GM19193 (cell line): ENCODE data around the gene HSD17B7.

Source experiments
- POLR2A ChIP-seq: IDR thresholded peaks from 4 replicates; pipeline ENCODE4 v1.6.1; 2011; ENCODE audit not compliant: insufficient read depth, insufficient read length; ENCODE audit errors: extremely low read depth

The HSD17B7 gene

GRCh38 chr1:162823771-162824525 lies 33.4 kb downstream of the HSD17B7 start:
- TF ChIP-seq POLR2A: no peak

- no peak for TF ChIP-seq POLR2A
Measured at GRCh38 chr1:162829268-162829667, 38.8 kb downstream of the HSD17B7 start.

GRCh38 chr1:162832470-162832869 lies 42.0 kb downstream of the HSD17B7 start:
- no peak for TF ChIP-seq POLR2A

- no peak for TF ChIP-seq POLR2A
Measured at GRCh38 chr1:162835157-162835899, 44.8 kb downstream of the HSD17B7 start.

GRCh38 chr1:162838863-162839262 lies 48.4 kb downstream of the HSD17B7 start:
- TF ChIP-seq POLR2A: no peak

GRCh38 chr1:162840250-162840839 lies 49.8 kb downstream of the HSD17B7 start:
- no peak for TF ChIP-seq POLR2A

- TF ChIP-seq POLR2A: no peak
Measured at GRCh38 chr1:162844153-162844552, 53.7 kb downstream of the HSD17B7 start.

- TF ChIP-seq POLR2A: no peak
Measured at GRCh38 chr1:162846256-162847212, 56.0 kb downstream of the HSD17B7 start.

GRCh38 chr1:162847839-162848453 lies 57.4 kb downstream of the HSD17B7 start:
- TF ChIP-seq POLR2A: no peak

- TF ChIP-seq POLR2A: no peak
Measured at GRCh38 chr1:162849711-162850110, 59.2 kb downstream of the HSD17B7 start.

- TF ChIP-seq POLR2A: no peak
Measured at GRCh38 chr1:162851341-162851740, 60.8 kb downstream of the HSD17B7 start.

- no peak for TF ChIP-seq POLR2A
Measured at GRCh38 chr1:162854245-162854882, 63.9 kb downstream of the HSD17B7 start.

GRCh38 chr1:162855461-162856150 lies 65.1 kb downstream of the HSD17B7 start:
- no peak for TF ChIP-seq POLR2A
